ENCODE results near the gene ARNT2.

Gene ARNT2

DNA sequence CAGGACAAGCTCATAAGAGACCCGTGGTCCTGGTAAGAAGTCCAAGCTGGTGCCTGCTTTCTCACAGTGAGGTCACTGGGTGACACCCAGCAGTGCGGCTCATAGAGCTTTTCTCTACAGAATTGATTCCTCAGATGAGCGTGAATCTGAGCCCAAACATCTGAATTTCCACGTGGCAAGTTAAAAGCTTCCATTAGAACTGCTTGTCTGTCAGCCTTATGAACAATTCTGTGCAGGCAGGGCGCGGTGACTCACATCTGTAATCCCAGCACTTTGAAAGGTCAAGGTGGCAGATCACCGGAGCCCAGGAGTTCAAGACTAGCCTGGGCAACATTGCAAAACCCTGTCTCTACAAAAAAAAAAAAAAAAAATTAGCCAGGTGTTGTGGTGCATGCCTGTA is 177.8 kb downstream of the ARNT2 start:
- no peak for DNase-seq

DNA sequence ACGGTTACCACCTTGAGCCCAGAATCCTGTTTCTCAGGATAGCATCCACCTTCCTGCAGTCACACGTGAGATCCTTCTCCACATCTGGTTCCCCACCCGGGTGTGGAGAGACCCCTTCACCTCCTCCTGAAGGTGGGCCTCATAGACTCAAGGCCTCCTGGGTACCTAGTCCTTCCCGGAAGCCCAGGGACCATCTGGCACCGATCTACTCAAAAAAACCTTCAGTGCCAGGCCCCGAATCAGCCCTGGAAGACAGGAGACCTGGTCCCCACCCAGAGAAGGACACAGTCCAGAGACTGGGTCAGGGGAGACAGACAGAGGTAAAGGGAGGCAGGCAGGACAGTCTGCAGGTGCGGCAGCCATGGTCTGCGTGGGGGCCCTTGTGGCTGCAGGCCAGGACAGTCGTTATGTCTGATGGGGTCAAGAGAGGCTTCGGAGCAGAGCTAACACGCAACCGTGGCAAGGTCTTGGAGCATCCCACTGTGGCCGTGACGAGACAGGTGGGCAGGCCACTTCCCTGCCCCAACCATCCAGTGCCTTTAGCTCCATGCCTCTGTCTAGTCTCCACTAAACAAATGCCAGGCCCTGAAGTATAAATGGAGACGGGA is 178.7 kb downstream of the ARNT2 start:
- no peak for DNase-seq

DNA sequence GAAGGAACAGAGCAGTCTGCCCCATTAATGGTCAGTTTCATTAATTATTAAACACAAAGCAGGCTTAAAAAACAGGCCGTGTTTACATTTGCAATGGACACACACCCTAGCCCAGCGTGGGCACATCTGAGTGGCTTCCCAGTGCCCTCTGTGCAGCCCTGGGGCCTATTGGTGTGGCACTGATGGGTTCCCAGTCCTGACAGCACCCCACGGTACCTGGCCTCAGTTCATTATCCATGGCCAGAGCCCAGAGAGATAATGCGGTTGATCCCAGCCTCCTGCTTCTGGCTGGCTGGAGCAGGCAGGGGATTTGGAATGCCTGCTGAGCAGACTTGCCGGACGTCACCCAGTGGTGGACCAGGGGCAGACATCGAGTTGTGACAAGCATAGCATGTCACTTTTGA is 180.4 kb downstream of the ARNT2 start:
- no peak for DNase-seq

DNA sequence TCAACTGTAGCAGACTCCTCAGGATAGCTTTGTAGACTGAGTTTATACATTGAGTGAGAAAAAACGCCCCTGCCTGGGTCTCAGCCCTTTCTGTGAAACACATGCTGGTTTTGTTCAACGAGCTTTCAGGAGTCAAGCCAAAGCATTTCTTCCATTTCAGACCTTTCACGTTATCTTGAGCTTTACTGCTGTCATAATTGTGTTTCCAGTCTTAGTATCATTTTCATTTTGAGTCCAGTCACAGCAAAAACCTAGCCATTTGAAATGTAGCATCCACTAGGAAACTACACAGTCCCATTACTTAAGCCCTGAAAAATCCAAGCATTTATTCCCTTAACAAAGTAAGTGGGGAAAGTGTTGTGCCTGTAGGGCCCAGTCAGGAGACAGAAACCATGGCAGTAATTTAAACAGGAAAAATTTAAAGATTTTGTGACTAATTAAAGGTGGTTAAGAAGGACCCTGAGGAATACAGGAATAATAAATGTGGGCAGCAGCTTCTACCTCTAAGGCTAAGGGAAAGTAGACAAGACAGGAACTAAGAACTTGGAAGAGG is 180.9 kb downstream of the ARNT2 start:
- DNase-seq, result no peak

DNA sequence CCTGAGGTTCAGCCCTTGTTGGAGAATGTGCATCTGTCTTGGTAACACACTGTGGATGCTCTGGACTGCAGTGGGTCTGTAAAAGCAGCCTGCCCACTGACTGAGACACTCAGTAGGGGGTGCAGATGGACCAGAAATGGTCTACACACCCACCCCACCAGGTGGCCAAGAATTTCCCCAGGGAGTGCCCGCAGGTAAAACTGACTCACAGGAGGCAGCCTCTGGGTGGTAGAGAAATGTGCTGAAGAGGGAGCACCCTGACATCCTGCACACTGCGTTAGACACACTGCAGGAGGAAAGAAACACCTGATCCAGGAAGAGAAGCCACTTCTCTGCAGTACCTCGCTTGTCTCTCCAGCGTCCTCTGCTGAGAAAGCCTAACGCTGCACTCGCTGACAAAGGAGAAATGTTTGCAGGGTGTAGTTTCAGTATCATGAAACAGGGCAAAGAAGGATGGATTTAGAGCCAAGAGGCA is 181.4 kb downstream of the ARNT2 start:
- DNase-seq, result no peak

DNA sequence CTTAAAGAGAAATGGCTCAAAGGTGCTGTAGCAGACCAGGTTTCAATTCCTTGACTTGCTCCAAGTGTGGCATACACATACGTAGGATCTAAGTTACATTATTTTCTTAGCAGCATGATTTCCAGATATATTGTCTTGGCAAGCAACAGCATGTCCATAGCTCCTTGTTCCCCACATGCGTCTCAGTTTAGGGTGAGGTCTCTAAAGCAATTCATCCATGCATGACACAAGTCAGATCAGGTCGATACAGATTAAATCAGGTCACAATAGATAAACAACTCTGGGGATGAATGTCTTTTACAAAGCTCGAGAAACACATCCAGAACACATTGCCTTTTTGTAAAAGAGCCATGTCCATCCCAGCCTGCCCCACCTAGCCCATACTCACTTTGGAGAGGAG is 182.0 kb downstream of the ARNT2 start:
- no peak for DNase-seq

DNA sequence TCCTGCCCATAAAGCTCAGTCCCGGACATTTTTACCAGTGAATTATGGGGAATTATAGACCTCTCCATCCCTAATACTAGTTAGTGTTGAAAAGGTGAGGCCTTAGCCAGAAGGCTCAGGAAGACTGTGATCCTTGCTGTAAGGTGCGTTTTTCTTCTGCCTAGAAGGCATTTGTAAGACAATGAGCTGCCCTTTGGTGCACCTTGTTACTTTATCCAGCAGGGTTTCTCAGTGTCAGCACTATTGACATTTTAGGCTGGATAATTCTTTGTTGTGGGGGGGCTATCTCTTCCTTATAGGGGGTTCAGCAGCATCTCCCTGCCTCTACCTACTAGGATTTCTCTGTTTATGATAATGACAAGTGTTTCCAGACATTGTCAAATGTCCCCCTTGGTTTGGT is 182.8 kb downstream of the ARNT2 start:
- DNase-seq, result no peak

DNA sequence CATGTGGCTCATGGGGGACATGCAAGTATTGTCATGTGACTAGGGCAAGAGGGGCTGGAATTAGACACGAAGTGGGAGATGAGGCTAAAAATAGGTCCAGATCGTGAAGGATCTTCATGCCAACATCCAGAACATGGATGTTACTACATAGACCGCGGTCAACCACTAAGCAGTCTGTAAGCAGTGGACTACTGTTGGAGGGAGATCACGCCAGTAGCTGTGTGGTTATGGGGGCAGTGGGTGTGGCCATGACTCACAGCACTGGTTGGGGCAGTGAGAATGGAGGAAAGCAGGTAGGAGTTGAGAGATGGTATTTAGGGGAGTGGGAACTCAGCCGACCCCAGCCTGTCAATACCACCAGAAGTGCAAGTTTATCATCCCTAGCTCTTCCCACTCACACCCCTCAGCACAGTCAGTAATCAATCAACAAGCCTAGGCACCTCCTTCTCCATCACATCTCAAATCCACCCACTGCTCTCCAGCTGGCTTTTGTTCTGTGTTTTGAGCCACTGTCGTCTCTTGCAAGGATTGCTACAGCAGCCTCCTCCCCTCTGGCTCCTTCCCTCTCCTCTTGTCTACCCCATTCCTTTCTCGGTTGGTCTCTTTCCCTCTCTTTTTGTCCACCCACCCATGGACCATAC is 183.8 kb downstream of the ARNT2 start:
- DNase-seq, result no peak

DNA sequence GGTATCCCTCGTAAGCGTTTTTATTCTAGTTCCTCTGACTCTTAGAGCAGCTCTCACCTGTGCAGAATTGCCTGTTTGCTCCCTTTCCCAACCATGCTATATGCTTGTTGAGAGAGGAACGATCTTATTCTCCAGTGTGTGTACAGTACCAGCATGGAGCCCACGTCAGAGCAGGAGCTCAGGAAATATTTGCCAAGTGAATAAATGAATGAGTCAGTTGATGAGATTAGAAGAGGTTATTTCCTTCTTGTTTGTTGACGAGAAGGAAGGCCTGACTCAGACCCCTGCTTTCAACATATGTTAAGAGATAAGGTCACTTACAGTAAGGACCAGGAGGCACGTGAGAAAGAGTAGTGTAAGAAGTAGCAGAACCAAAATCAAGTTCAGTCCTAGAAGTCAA is 184.6 kb downstream of the ARNT2 start:
- no peak for DNase-seq

DNA sequence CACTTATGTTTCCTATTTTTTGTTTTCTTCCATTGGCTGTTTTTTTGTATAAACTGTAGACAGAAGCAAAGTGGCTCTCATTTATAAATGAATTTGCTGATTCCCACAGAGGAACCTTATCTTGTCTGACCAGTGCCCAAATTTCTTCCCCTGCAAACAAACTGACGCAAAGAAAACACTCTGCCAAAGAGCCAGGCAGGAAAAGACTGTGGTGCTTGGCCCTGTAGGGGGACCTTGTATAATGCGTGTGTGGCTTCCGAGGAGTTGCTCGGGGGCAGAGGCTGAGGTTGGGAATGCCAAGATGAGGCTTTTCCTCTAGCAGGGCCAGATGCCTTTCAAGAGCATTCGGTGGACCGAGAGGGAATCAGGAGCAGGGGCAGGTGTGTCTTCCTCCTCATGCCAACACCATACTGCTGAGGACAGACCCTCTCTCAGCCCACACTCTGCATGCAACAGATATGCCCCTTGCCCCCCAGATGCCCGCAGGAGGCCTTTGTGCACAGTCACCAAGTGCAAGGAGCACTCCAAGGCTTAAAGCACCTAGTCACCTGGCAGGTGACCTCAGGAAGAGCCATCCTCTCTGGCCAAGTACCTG is 186.7 kb downstream of the ARNT2 start:
- no peak for DNase-seq

DNA sequence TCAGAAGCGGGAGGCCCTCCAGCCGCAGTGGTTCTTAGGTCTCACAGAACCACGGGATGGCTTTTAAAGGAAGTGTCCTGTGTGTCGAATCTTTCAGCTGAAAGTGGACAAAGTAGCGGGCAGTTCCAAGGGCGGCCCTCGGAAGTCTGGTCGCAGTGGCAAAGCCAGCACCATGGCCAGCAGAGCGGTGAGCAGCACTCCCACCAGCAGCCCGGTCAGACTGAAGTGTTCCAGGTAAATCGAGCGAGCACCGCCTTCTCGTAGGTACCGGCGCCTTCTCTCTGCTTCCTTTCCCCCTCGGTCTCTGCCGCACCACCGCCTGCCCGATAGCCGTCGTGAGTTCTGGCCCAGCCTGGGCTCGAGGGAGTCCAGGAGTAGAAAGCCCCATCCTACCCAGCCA is 187.3 kb downstream of the ARNT2 start:
- DNase-seq, result no peak

DNA sequence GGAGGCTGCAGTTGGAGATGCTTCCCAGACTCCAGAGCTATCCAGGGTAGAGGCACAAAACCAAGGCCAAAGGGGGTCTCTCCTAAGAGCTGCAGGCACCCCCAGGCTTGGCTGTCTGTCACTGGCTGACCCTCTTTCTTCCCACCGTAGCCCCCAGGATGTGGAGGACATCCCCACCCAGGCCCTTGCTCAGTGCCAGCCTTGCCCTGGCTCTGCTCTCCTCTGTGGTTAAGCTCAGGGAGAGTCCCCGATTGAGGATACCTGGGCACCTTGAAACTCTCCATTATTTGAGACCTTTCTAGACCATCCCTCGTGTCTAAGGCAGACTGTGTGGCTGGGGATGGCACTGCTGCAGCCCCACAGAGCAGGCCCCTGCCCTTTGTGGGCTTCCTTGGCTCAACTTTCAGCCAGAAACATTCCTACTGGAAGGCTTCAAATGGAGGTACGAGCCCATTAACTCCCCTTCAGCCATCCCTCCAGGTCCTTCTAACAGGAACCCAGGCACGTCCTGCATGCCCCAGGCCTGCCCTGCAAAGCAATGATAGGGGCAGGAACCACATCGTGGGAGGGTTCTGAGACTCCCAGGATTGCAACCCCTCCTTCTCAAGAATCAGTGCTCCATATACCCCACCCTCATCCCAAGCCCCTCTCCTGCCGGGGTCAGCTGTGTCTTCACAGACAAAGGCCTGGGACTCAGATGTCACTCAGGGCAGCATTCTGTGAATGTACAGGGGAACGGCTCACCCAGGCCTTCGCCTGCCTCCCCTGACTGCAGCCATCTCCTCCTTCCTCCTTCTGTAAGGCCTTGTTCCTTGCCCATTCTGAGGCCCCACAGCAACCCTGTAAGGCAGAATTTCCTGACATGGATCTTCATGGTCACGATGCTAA is 188.0 kb downstream of the ARNT2 start:
- DNase-seq, result no peak

DNA sequence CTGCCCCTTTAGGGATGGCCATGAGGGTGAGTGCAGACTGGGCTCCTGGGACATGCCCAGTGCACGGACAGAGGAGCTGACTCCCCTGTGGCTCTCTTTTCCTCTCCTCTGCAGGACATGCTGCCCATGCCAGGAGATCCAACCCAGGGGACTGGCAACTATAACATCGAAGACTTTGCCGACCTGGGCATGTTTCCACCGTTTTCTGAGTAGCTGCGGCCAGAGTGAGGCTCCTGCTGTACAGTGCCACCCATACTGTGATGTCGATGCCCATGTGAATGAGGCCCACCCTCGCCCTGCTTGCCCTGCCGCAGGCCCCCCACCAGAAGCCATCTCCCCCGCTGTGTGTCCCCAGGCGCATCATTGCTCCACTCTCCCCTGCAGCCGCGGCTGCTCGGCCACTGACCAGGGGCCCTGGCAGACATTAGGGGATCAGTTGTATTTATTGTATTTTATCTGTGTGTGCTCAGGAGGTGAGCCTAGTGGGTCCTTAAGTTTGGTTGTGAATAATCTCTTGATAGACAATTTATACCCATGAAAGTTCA is 189.4 kb downstream of the ARNT2 start:
- no peak for DNase-seq

DNA sequence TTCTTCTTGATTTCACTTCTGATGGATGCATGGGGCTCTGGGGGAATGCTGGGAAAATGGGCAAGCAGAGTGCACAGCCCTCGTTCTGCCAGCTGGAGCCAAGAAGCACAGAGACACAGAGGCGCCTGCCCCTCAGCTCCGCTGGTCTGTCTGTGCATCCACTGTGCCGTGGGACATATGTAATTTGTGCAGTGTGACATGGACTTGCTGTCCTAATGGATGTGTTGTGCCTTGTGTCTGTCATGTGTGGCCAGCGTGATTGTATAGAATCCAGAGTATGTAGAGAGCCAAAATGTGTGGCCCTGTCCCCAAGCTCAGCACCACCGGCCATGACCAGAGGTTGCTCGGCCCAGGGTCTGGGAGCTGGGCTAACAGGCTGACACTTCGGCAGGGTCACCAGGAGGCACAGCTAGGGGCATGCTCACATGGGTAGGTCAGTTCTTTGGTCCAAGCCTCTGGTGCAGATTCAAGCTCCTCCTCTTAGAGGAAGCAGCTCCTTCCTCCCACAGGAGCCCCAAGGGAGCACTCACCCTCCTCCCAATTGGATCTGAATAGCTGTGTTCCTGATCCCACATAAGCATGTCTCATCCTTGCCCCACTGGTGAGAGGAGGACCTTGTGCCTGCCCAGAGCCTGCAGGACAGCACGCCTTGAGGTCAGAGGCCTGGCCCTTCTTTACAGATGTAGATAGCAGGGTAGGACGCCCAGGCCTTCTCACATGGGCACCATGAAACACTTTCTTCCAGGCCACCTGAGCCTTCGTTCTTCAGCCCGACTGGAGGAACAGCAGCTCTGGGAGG is 190.1 kb downstream of the ARNT2 start:
- no peak for DNase-seq

DNA sequence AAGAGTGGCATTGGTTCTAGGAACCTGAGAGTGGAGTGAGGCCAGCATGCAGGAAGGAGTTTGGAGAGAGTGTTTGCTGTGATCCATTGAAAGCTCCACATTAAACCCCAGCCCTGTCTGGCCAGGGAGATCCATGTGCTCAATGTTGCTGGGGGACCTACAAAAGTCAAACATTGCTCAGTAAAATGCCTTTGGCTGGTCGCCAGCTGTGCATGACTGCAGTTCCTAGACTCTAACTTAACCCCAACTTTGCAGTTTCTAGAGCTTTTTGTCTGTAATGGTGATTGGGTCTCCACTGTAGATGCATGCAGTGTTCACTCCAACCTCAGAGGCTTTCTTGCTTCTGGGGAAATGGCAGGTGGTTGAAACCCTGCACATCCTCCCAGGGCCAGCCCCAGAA is 191.2 kb downstream of the ARNT2 start:
- no peak for DNase-seq

DNA sequence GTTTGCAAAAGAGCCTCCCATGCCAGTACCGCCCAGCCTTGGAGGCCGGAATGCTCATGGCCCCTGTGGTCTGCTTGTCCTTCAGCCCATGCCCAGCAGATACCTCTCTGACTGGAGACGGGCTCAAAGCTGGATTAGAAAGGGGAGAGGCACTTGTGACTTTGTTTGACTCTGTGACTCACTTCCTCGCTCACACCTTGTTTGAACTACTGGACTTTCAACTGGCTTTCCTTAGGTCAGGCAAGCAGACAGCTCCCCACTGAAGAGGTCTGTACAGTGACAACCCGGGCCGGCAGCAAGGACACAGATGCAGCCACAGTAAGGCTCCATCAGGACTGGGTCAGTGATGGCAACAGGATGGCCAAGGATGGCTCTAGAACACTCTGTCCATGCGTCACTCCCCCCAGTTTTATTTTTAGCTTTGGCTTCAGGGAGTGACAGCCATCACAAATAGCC is 192.4 kb downstream of the ARNT2 start:
- no peak for DNase-seq

DNA sequence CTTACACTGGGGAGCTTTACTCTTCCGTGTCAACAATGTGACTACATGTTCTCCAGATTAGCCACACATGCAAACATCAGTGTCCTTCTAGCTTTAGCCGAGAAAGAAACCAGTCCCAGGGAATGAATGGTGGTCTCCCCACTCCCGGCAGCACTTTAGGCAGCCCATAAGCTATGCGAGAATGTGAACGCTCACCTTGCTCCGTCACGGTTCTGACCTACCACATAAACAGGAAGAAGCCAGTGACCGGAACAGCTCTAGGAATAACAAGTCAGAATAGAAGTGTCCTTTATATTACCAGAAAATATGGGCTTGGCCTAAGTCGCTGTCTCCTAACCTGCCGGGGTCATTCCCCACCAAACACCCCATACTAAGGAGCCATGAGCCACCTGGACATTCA is 192.9 kb downstream of the ARNT2 start:
- no peak for DNase-seq

DNA sequence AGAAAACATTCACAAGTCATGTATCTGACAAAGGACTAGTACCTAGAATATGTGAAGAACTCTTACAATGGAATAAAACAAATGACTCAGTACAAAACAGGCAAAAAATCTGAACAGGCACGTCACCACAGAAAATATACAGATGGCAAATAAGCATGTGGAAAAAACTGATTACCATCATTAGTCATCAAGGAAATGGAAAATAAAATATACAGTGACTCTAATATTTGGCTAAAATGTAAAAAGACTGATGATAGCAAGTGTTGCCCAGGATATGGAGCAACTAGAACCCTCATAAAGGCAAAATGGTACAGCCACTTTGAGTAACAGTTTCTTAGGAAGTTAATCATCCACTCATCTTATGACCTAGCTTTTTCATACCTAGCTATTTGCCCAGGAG is 195.2 kb downstream of the ARNT2 start:
- DNase-seq, result no peak

DNA sequence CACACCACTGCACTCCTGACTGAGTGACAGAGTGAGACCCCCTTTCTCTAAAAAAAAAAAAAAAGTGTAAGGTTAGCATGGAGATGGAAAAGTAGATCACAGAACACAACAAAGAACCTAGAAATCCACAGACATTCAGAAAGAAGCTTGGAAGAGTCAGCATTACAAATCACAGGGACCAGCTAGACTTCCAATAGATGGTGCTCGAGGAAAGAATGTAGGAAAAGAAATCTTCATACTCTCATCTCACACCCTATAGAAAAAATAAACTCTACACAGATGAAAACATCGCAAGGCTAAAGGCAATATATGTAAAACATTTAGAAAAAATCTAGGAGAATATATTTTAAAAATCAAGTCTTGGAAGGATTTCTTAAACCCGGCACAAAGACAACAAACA is 196.4 kb downstream of the ARNT2 start:
- no peak for DNase-seq

DNA sequence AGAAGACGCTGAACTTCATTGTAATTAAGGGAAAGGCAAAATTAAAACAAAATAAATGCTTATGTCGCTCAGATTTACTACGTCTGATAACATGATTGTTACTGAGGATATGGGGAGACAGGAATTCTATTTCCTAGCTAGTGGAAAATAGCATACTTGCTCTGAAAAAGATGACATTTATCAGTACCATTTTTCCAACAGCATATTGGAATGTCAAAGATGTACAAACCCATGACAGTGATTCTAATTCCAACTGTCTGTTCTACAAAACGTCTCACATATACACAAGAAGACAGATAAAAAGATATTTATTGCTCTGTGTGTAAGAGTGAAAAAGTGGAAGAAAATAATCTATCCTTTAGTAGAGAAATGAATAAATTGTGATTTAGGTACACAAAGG is 197.1 kb downstream of the ARNT2 start:
- DNase-seq, result no peak

DNA sequence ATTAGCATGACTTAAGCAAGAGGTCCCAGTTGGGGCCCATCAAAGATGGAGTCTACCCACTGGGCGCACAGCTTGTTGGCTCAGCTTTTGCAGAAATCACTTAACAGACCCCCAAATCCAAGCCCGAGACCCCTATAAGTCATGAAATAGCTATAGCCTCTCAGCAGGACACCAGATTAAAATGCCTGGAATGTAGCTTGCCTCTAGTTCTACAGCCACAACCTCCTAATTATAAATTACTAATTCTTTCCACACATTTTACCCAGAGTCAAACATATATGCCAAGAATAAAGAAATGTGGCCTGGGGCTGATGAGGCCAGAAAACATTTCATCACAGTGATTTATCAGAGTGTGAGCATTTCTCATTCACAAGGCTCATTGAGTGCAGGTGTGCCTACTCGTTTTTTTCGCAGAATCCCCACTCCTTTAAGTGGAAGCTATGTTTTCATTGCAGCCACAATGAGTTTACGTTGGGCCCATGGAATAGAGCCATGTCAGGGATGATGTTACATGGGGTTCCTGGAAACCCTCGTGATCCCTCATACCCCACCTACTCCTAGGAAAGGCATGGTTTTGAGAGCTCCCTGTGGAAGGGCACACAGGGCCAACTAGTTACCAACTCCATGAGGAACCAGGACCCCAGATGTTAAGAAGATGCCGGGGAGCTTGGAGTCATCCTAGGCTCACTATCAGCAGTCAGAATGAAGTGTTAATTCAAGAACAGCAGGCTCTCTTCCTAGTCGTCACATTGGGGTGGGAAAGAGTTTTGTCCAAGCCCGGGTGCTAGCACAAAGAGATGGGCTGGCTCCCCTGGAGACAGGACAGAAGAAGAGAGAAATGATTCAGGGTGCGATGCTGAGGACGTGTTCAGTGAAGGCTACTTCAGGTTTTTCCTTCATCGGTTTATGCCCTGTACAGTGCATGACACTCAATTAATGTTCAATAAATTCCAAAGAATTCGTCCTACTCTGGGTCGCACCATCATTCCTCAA is 200.7 kb downstream of the ARNT2 start:
- DNase-seq, result no peak

Data from KG1 (cell line).